Measurements from ENCODE around the gene NALCN. TPM values are rescaled to one million over a fixed set of nuclear protein-coding genes. Genes with fewer than 3 reads are reported as not detected.

NALCN gene
- total and polyA plus RNA-seq, 2 experiments from 2014 or later: 0.50 to 0.87 TPM

DNA sequence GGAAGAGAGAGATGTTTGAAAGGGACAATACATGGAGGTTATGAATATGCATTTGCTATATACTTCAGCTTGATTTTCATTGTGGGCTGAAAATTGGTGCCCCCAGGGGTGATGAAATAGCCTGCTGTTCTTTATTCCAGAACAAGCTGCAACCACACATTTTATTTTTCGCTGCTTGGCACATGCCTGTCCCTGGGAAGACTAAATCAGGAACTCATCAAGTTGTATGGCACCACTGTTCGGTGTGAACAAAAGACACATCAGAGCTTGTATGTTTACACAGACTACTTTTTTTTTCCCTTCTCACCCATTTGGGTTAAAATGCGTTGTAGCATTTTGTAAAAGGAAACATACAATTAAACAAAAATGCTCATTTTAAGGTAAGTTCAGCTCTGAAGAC is 230.7 kb downstream of the NALCN start (continued):
- TF ChIP-seq, protein P1, sequence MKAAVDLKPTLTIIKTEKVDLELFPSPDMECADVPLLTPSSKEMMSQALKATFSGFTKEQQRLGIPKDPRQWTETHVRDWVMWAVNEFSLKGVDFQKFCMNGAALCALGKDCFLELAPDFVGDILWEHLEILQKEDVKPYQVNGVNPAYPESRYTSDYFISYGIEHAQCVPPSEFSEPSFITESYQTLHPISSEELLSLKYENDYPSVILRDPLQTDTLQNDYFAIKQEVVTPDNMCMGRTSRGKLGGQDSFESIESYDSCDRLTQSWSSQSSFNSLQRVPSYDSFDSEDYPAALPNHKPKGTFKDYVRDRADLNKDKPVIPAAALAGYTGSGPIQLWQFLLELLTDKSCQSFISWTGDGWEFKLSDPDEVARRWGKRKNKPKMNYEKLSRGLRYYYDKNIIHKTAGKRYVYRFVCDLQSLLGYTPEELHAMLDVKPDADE (IDR thresholded peaks at IDR 0.05): no peak
- TF ChIP-seq, protein P2, sequence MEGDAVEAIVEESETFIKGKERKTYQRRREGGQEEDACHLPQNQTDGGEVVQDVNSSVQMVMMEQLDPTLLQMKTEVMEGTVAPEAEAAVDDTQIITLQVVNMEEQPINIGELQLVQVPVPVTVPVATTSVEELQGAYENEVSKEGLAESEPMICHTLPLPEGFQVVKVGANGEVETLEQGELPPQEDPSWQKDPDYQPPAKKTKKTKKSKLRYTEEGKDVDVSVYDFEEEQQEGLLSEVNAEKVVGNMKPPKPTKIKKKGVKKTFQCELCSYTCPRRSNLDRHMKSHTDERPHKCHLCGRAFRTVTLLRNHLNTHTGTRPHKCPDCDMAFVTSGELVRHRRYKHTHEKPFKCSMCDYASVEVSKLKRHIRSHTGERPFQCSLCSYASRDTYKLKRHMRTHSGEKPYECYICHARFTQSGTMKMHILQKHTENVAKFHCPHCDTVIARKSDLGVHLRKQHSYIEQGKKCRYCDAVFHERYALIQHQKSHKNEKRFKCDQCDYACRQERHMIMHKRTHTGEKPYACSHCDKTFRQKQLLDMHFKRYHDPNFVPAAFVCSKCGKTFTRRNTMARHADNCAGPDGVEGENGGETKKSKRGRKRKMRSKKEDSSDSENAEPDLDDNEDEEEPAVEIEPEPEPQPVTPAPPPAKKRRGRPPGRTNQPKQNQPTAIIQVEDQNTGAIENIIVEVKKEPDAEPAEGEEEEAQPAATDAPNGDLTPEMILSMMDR (conservative IDR thresholded peaks at IDR 0.05; ENCODE audit: low read depth in 2 of 2): no peak
- TF ChIP-seq STAT1 (IDR thresholded peaks at IDR 0.05; ENCODE audit: unreplicated experiment): no peak

DNA sequence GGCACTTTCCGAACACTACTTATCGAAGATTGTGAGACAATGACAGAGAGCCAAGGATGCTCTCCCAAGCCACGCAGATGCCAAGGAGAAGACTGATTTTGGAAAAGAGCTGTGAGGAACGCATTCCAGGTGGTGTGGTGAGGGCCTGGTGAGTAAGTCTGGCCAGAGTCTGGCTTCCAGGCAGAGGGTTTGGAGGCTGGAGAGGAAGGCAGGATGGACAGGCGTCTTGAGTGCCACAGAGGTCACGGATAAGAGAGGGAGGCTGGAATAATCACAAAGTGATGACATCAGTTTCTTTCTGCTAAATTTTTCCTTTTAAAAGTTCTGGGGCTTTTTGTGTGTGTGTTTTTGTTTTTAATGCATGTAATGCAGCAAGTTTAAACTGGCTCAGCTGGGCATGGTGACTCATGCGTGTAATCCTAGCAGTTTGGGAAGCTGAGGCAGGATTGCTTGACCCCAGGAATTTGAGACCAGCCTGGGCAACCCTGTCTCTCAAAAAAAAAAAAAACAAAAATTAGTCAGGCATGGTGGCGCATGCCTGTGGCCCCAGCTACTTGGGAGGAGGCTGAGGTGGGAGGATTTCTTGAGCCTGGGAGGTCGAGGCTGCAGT is 235.1 kb downstream of the NALCN start:
- H3K36me3 Mint-ChIP-seq (ENCODE audit: low read depth): no peaks in the 10 kb centered on the region
- H3K4me3 Mint-ChIP-seq: no peak overlapping the region
- no peak for DNase-seq (ENCODE audit: low spot score)
- Histone ChIP-seq H3K4me3 (no peak overlapping the region), H3K27me3 (ENCODE audit: insufficient read depth) (no peaks in the 10 kb centered on the region), H3K4me1 (ENCODE audit: insufficient read depth) (no peaks in the 10 kb centered on the region), H3F3A (replicated peaks; ENCODE audit: low read depth) (no peaks in the 10 kb centered on the region), H3K9me2 (ENCODE audit: insufficient read depth) (0 out of 2 replicates have a peak, but pooled peaks cover 4% of the 10 kb centered on the region), H3K79me2 (replicated peaks; ENCODE audit: insufficient read depth) (no peaks in the 10 kb centered on the region), H3K27ac (ENCODE audit: low read depth) (no peak overlapping the region), H4K20me1 (replicated peaks; ENCODE audit: insufficient read depth) (no peaks in the 10 kb centered on the region), H2AFZ (no peak overlapping the region), H3K36me3 (ENCODE audit: insufficient read depth) (no peaks in the 10 kb centered on the region), H3K4me2 (no peak overlapping the region)
- no peak for ATAC-seq
- H3K27ac Mint-ChIP-seq: no peak overlapping the region
- H3K27me3 Mint-ChIP-seq (ENCODE audit: insufficient read depth, low read depth, poor library complexity): no peaks in the 10 kb centered on the region
- H3K9me3 Mint-ChIP-seq: peaks cover 6% of the 10 kb centered on the region; the same call in 2 of the 3 replicates
- no peaks in the 10 kb centered on the region for H3K4me1 Mint-ChIP-seq
- TF ChIP-seq POLR2AphosphoS5 (IDR thresholded peaks at IDR 0.05; ENCODE audit: low read depth): no peak
- no peak for TF ChIP-seq STAT1 (IDR thresholded peaks at IDR 0.05; ENCODE audit: unreplicated experiment)
- no peak for TF ChIP-seq NANOG (IDR thresholded peaks at IDR 0.05; ENCODE audit: borderline replicate concordance)
- TF ChIP-seq, protein P2 (conservative IDR thresholded peaks at IDR 0.05; ENCODE audit: low read depth in 2 of 2): no peak
- no peak for TF ChIP-seq CREB1 (CRISPR knock-in tag; IDR thresholded peaks at IDR 0.05; ENCODE audit: low read depth)
- no peak for TF ChIP-seq ZNF114 (CRISPR knock-in tag; IDR thresholded peaks at IDR 0.05)
- TF ChIP-seq JUNB (IDR thresholded peaks at IDR 0.05; ENCODE audit: unreplicated experiment): no peak
- TF ChIP-seq ZNF331 (CRISPR knock-in tag; IDR thresholded peaks at IDR 0.05; ENCODE audit: low read depth): no peak
- TF ChIP-seq, protein P1 (IDR thresholded peaks at IDR 0.05): no peak
- no peak for TF ChIP-seq EZH2 (IDR thresholded peaks at IDR 0.05; ENCODE audit: low read depth, unreplicated experiment)
- TF ChIP-seq, protein P3, sequence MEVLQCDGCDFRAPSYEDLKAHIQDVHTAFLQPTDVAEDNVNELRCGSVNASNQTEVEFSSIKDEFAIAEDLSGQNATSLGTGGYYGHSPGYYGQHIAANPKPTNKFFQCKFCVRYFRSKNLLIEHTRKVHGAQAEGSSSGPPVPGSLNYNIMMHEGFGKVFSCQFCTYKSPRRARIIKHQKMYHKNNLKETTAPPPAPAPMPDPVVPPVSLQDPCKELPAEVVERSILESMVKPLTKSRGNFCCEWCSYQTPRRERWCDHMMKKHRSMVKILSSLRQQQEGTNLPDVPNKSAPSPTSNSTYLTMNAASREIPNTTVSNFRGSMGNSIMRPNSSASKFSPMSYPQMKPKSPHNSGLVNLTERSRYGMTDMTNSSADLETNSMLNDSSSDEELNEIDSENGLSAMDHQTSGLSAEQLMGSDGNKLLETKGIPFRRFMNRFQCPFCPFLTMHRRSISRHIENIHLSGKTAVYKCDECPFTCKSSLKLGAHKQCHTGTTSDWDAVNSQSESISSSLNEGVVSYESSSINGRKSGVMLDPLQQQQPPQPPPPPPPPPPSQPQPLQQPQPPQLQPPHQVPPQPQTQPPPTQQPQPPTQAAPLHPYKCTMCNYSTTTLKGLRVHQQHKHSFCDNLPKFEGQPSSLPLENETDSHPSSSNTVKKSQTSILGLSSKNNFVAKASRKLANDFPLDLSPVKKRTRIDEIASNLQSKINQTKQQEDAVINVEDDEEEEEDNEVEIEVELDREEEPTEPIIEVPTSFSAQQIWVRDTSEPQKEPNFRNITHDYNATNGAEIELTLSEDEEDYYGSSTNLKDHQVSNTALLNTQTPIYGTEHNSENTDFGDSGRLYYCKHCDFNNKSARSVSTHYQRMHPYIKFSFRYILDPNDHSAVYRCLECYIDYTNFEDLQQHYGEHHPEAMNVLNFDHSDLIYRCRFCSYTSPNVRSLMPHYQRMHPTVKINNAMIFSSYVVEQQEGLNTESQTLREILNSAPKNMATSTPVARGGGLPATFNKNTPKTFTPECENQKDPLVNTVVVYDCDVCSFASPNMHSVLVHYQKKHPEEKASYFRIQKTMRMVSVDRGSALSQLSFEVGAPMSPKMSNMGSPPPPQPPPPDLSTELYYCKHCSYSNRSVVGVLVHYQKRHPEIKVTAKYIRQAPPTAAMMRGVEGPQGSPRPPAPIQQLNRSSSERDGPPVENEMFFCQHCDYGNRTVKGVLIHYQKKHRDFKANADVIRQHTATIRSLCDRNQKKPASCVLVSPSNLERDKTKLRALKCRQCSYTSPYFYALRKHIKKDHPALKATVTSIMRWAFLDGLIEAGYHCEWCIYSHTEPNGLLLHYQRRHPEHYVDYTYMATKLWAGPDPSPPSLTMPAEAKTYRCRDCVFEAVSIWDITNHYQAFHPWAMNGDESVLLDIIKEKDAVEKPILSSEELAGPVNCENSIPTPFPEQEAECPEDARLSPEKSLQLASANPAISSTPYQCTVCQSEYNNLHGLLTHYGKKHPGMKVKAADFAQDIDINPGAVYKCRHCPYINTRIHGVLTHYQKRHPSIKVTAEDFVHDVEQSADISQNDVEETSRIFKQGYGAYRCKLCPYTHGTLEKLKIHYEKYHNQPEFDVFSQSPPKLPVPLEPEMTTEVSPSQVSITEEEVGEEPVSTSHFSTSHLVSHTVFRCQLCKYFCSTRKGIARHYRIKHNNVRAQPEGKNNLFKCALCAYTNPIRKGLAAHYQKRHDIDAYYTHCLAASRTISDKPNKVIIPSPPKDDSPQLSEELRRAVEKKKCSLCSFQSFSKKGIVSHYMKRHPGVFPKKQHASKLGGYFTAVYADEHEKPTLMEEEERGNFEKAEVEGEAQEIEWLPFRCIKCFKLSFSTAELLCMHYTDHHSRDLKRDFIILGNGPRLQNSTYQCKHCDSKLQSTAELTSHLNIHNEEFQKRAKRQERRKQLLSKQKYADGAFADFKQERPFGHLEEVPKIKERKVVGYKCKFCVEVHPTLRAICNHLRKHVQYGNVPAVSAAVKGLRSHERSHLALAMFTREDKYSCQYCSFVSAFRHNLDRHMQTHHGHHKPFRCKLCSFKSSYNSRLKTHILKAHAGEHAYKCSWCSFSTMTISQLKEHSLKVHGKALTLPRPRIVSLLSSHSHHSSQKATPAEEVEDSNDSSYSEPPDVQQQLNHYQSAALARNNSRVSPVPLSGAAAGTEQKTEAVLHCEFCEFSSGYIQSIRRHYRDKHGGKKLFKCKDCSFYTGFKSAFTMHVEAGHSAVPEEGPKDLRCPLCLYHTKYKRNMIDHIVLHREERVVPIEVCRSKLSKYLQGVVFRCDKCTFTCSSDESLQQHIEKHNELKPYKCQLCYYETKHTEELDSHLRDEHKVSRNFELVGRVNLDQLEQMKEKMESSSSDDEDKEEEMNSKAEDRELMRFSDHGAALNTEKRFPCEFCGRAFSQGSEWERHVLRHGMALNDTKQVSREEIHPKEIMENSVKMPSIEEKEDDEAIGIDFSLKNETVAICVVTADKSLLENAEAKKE (CRISPR knock-in tag; IDR thresholded peaks at IDR 0.05): no peak
